ENCODE measurements around the gene VTCN1.

VTCN1 gene

DNA sequence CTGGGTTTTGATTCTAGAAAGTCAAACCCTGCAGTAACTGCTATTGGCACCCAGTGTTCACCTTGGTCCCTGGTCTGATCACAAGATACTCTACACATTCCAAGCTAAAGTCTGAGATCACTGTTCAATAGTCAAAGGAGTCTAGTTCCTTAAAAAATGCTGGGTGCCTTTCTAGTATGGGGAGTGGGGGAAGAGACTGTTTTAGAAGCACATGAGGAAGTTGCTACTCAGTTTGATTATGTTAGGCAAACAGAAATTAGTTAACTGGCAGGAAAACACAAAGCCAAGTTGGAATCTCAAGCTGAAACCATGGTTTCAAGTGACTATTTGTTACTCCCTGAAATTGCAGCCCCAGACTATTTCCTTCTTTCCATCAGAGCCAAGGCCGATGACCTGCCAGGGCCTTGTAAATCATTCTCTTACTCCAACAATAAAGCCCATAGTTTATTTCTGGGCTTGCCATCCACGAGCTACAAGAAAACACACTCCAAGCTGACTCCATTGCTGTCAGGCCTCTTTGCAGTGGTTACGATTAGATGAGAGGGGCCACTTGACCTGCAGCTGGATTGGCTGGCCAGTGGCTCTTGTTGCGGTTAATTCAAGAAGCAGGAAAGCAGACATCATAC is 21.1 kb upstream of the VTCN1 start:
- no peak for DNase-seq (ENCODE audit: extremely low read depth, low read depth)
- H3K4me3 ChIP-seq (replicated peaks; ENCODE audit: low read depth, low read length): no peak overlapping the region
- TF ChIP-seq, protein P1, sequence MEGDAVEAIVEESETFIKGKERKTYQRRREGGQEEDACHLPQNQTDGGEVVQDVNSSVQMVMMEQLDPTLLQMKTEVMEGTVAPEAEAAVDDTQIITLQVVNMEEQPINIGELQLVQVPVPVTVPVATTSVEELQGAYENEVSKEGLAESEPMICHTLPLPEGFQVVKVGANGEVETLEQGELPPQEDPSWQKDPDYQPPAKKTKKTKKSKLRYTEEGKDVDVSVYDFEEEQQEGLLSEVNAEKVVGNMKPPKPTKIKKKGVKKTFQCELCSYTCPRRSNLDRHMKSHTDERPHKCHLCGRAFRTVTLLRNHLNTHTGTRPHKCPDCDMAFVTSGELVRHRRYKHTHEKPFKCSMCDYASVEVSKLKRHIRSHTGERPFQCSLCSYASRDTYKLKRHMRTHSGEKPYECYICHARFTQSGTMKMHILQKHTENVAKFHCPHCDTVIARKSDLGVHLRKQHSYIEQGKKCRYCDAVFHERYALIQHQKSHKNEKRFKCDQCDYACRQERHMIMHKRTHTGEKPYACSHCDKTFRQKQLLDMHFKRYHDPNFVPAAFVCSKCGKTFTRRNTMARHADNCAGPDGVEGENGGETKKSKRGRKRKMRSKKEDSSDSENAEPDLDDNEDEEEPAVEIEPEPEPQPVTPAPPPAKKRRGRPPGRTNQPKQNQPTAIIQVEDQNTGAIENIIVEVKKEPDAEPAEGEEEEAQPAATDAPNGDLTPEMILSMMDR (IDR thresholded peaks at IDR 0.05; ENCODE audit: low read depth, low read length, missing control alignments): no peak

- TF ChIP-seq, protein P1 (IDR thresholded peaks at IDR 0.05; ENCODE audit: low read depth, low read length, missing control alignments): no peak
- H3K4me3 ChIP-seq (replicated peaks; ENCODE audit: low read depth, low read length): no peak overlapping the region
- DNase-seq (ENCODE audit: extremely low read depth, low read depth): no peak
Measured at GRCh38 chr1:117231312-117231711, 20.6 kb upstream of the VTCN1 start.

GRCh38 chr1:117229217-117229616 is 18.5 kb upstream of the VTCN1 start:
- DNase-seq (ENCODE audit: extremely low read depth, low read depth): no peak
- TF ChIP-seq, protein P1 (IDR thresholded peaks at IDR 0.05; ENCODE audit: low read depth, low read length, missing control alignments): no peak
- H3K4me3 ChIP-seq (replicated peaks; ENCODE audit: low read depth, low read length): no peak overlapping the region

DNA sequence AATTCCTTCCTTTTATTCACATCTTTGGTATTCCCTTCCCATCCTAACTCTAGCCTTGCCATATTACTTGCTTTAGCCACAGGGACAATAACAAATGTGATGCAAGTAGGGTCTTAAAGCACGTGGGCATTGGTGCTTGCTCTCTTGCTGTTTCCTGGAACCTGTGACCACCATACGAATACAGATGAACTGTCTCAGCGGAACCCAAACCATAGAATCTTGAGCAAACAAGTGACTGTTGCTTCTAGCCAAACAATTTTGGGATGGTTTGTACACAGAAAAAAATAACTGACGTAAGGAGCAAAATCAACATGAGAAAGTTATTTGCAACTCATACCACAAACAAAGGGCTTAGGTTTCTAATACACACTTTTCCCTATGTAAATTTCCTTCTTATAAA is 15.2 kb upstream of the VTCN1 start:
- no peak overlapping the region for H3K4me3 ChIP-seq (replicated peaks; ENCODE audit: low read depth, low read length)
- no peak for DNase-seq (ENCODE audit: extremely low read depth, low read depth)
- TF ChIP-seq, protein P1 (IDR thresholded peaks at IDR 0.05; ENCODE audit: low read depth, low read length, missing control alignments): no peak

GRCh38 chr1:117216718-117217117 is 6.0 kb upstream of the VTCN1 start:
- TF ChIP-seq, protein P1 (IDR thresholded peaks at IDR 0.05; ENCODE audit: low read depth, low read length, missing control alignments): no peak

DNA sequence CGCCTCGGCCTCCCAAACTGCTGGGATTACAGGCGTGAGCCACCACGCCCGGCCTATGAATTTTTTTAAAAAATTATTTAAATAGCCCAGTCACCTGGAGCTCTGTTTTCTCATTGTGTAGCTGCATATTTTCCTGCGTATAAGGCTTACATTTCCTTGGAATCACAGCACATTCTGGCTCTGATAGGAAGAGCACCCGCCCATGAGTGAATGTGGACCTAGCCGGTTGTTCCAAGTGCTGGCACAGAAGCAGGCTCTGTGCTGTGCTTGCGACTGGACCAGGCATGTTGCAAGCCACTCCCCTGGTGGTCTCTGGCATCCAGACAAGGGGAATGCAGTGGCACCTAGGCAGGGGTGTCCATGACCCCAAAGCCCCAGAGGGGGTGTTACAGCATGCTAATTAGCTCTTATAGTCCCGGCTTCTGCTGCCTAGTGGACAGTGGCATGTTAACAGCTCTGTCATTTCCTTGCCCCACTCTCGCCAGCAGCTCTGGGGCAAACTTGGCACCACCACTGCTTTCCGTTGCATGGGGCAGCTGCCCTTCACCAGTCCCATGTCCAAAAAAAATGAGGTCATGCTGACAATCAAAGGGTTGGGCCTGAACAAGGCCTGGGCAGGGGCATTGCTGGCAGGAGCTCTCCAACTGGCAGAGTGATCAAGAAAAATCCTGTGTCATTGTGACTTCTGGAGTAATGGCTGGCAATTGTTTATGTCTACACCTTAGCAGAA is 5.2 kb upstream of the VTCN1 start:
- H3K4me3 ChIP-seq (replicated peaks; ENCODE audit: low read depth, low read length): no peak overlapping the region
- DNase-seq (ENCODE audit: extremely low read depth, low read depth): no peak
- TF ChIP-seq, protein P1 (IDR thresholded peaks at IDR 0.05; ENCODE audit: low read depth, low read length, missing control alignments): no peak

More at GRCh38 chr1:117216718-117217117, 6.0 kb upstream of the VTCN1 start:
- no peak overlapping the region for H3K4me3 ChIP-seq (replicated peaks; ENCODE audit: low read depth, low read length)
- no peak for DNase-seq (ENCODE audit: extremely low read depth, low read depth)

Measured in HFF-Myc (cell line).